GM11168 (cell line): ENCODE results near the gene INPP5E.
"Not testable (repeated sequence)": the region's sequence is repeated elsewhere in the genome, so short reads cannot be mapped to it uniquely, and the experiment has no call there.

Experiments
- in situ Hi-C: fragments of 300-500 bp; cut with MboI; formaldehyde crosslinking; loops from one replicate; pipeline ENCODE4 v1.12.0; 2022; ENCODE audit warnings: low sequenced_read_pairs; ENCODE audit not compliant: unreplicated experiment

The INPP5E gene

DNA sequence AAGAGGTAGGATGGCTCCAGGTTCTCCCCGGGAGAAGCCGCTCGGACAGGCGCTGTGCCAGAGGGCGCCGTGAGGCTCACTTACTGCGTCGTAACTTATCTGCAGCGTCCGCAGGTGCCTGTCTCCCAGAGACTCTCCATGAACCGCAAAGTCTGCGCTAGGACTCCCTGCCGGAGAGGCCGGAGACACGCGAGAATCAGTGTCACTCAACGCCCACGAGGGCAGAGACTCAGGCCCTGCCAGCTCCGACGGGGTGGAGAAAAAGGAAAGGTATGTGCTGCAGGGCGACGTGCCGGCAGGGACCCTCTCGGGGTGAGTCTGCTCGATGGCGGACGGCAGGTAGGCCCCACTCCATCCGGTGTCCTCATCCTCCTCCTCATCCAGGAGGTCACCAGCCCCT is 32.6 kb downstream of the INPP5E start:
- in situ Hi-C loops, result not testable (repeated sequence)

GRCh38 chr9:136405904-136406303 is 33.7 kb downstream of the INPP5E start:
- in situ Hi-C loops, result not testable (repeated sequence)

- in situ Hi-C loops, result no loop called here
These were observed 34.2 kb downstream of the INPP5E start for GRCh38 chr9:136405481-136405880.

GRCh38 chr9:136404801-136405136 is 34.9 kb downstream of the INPP5E start:
- in situ Hi-C loops, result no loop called here

DNA sequence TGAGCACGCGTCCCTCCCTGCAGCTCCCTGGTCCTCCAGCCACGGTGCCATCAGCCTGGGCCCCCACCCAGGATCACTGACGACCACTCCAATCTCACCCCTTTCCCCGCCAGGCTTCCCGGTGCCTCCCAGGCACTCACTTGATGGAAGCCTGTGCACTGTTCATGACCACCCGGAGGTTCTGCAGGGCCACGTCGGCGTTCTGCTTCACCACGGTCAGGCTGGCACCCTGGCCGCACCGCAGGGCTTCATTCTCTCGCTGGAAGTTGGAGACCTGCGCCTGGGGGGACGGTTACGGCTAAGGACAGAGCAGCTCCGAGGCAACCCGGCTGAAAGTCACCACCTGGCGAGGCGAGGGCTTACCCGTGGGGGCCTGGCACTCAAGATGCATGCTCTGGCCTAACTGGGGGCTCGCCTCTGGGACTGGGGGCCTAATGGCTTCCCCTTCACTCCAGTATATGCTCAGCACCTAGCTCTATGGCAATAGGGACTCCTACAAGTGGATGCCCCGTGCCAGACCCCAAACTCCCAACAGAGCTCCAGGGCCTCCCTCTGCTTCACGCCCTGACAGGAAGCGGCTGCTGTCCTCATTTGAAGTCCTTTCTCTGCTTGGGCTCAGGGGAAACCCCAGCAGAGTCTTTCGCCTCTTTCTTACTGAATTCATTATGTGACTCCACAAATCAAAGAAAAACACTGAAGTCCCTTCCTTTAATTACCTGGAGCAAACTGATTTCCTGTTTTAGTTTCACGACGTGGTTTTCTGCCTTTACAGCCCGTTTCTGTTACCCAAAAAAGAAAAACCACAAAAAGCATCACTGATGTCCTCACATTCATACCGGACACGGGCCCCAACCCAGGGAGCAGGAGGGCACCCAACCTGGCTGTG is 35.5 kb downstream of the INPP5E start:
- in situ Hi-C loops, result no loop called here

- in situ Hi-C loops, result no loop called here
These were observed 36.1 kb downstream of the INPP5E start for GRCh38 chr9:136403538-136403914.

GRCh38 chr9:136402067-136402466 is 37.6 kb downstream of the INPP5E start:
- in situ Hi-C loops, result no loop called here

DNA sequence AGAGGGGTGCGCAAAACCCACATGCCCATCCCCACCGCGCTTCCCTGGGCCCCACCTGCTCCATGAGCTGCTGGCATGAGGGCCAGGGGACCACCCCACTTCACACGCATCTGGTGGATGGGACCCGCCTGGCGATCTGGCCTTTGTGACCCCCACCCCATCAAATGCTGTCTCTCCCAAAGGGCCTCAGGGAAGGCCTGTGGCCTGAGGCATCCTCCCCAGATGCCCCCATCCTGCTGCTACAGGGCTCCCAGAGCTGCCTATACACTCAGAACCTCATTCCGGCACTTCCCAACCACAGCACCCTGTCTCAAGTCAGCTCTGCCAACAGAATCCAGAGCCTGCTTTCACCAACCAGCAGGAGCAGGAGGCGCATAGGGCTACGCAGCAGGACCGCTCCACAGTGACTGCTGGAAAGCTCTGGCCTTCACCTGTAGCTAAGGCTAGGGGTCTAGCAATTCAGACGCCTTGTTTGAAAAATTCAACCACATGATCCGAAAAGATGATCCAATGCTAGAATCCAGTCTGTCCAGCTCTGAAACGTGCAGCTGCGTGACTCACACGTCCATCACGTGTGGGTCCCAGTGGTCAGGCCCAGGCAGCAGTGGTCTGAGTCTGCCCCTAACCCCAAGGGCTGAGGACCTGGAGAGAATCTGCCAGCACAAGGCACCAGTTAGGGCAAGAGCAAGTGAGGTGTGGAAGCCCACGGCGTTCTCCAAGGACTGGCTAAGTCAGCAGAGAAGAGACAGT is 38.3 kb downstream of the INPP5E start:
- in situ Hi-C loops, result no loop called here

- in situ Hi-C loops, result no loop called here
These were observed 39.4 kb downstream of the INPP5E start, which contains the start of gene SNAPC4 for GRCh38 chr9:136400038-136400834. SNAPC4 (minus strand) TSS chr9:136400170; CDS start chr9:136398428, 1,742 bp downstream.

DNA sequence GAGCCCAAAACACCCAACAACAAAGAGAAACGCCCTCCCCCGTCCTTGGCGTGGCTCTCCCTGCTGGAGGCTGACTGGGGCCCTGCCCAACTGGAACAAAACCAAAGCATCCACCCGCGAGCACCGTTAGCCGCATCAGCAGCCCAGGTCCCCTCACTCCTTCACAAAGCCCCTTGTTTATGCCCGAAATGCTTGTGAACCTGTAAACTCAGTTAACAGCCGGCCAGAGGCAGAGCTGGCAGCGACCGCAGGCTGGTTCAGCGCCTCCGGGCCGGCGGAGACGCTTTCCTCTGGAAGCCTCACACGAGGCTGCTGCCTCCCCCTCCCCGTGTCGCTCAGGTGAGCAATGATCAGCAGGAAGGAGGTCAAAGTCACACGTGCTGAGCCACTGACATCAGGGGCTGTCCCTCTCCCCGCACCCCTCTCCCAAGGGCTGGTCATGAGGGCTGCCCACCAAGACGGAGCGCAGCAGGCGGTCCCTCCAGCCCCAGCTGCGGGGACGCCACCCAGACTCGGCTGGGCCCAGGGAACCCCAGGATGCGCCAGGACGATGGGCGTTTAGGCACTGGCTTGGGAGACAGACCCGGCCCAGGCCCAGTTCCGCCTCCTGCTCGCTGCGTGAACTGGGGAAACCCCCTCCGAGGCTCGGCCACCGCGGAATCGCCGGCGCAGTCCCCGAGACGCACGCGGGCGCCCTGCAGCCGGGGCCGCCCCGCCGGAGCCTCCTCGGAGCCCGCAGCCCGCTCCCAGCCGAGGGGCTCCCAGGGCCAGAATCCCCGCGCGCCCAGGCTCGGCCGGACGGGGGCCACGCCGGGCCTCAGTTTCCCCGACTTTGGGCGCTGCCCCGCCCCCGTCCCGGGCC is 40.2 kb downstream of the INPP5E start:
- in situ Hi-C loops, result no loop called here

DNA sequence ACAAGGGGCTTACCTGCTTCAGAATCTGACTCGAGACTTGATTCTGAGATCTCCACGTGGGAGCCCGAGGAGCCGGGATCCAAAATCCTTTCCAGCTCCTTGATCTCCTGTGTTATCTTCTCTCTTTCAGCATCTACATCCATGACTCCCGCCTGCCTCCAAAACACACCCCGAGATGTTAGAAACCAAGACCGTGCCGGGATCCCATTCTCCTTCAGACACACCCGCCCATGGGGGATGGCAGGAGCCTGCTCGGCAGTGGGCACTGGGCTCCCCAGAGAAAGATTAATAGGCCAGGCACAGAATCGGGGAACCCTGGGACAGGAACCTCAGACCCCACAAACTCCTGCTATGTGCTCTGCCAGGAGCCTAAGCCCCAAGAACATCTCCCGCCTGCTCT is 41.4 kb downstream of the INPP5E start:
- in situ Hi-C loops, result no loop called here

DNA sequence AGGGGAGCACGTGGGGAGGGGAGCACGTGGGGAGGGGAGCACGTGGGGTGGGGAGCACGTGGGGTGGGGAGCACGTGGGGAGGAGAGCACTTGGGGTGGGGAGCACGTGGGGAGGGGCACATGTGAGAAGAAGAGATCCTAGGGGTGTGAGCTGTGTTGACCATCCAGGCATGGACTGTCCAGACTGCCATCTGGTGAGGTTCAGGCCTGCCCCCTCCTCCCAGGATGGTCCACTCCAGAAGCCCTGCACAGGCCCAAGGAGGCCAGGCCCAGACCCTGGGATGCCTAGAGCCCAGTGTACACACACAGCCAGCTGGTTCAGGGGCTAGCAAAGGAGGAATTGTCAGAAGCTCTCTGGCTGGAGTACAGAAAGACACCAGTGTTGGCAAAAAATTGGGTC is 42.0 kb downstream of the INPP5E start:
- in situ Hi-C loops, result no loop called here

GRCh38 chr9:136396219-136396515 is 43.5 kb downstream of the INPP5E start:
- in situ Hi-C loops, result no loop called here

GRCh38 chr9:136395345-136396218 is 44.1 kb downstream of the INPP5E start:
- in situ Hi-C loops, result no loop called here

- in situ Hi-C loops, result no loop called here
These were observed 44.7 kb downstream of the INPP5E start for GRCh38 chr9:136395020-136395340.

- in situ Hi-C loops, result no loop called here
These were observed 45.2 kb downstream of the INPP5E start for GRCh38 chr9:136394312-136395019.

GRCh38 chr9:136393531-136393930 is 46.1 kb downstream of the INPP5E start:
- in situ Hi-C loops, result no loop called here

DNA sequence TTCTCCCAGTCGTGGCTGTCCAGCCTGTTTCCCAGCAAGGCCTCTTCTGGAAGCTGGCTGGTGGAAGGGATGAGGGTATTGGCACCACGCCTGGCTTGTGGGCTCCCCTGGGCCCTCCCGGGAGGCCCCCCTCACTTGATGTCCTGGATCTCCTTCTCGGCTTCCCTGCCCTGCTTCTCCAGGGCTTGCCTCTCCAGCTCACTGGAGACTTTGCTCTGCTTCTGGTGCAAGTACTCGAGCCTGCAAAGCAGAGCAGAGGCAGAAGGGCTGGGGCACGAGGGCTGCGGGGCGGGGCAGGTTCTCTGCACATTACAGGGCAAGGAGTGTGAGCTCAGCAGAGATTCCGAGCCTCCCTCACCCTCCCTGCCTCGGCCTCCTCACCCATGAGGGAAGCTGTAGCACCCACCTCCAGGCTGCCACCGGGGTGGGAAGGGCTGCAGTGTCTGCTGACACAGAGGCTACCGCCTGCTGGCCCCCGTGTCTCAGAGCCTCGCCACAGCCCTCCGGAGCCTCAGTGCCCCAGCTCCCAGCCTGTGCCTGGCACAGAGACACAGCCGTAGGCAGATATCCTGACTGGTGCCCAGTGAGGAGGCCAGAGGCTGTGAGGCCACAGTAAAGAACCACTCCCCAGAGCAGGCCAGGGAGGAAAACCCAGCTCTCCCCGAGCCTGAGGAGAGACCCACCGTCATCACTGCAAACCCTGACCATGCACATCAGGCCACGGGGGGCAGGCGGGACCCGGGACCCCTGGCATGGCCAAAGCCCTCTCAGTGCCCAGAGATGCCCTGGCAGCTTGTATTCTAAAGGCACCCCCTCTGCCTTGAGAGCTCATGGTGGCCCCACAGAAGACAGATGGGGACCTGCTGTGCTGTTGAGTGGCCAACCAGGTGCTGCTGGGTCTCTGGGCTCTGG is 46.9 kb downstream of the INPP5E start:
- in situ Hi-C loops, result no loop called here
